ENCODE data around the gene CADPS2. TPM values are rescaled to one million over a fixed set of nuclear protein-coding genes. Genes with fewer than 3 reads are reported as not detected.

CADPS2 gene
- total and polyA plus RNA-seq, 4 donors, result 5.9 to 23.8 (median 11.0) TPM

- DNase-seq (no peak), ATAC-seq (ENCODE audit: low FRiP score) (no peak)
- intact Hi-C loops (cut with DNase I), result no loop called here
- H3K36me3 ChIP-seq (ENCODE audit: control insufficient read depth in 1 of 2, insufficient read depth in 2 of 2, low read length in 1 of 2), result no peaks in the 10 kb centered on the region
- no peak within 1 kb of the TSS for H3K4me3 ChIP-seq (ENCODE audit: low read length in 2 of 2)
- peaks cover 3% of the 10 kb centered on the region for H3K9me3 ChIP-seq (ENCODE audit: control insufficient read depth, low read length)
- WGBS, 2 donors, result 65 to 73% methylated on average over 1 of the region's 1 CpG
- H3K4me1 ChIP-seq (ENCODE audit: control insufficient read depth in 1 of 2, insufficient read depth in 2 of 2, low read length in 2 of 2), result no peaks in the 10 kb centered on the region
- H3K27me3 ChIP-seq (ENCODE audit: control insufficient read depth in 1 of 2, insufficient read depth in 2 of 2, low read length in 1 of 2), result no peaks in the 10 kb centered on the region
- H3K27ac ChIP-seq (ENCODE audit: low read depth in 1 of 2, low read length in 2 of 2), result no peak within 1 kb of the TSS
These were observed 183.3 kb downstream of the CADPS2 start, which contains the start of gene RNF148 for GRCh38 chr7:122702872-122703510. TSS of gene RNF148 (minus strand) at chr7:122702922. CDS start at chr7:122702750, 172 bp downstream.

GRCh38 chr7:122699017-122699416 is 187.2 kb downstream of the CADPS2 start, which contains the start of gene RNF133:
TSS of gene RNF133 (minus strand) at chr7:122699117. CDS start at chr7:122698918, 199 bp downstream.
- H3K4me1 ChIP-seq (ENCODE audit: control insufficient read depth in 1 of 2, insufficient read depth in 2 of 2, low read length in 2 of 2), result no peaks in the 10 kb centered on the region
- no peak within 1 kb of the TSS for H3K4me3 ChIP-seq (ENCODE audit: low read length in 2 of 2)
- no peaks in the 10 kb centered on the region for H3K36me3 ChIP-seq (ENCODE audit: control insufficient read depth in 1 of 2, insufficient read depth in 2 of 2, low read length in 1 of 2)
- H3K27me3 ChIP-seq (ENCODE audit: control insufficient read depth in 1 of 2, insufficient read depth in 2 of 2, low read length in 1 of 2), result no peaks in the 10 kb centered on the region
- H3K27ac ChIP-seq (ENCODE audit: low read depth in 1 of 2, low read length in 2 of 2), result no peak within 1 kb of the TSS
- H3K9me3 ChIP-seq (ENCODE audit: control insufficient read depth, low read length), result peaks cover 3% of the 10 kb centered on the region
- ATAC-seq (ENCODE audit: low FRiP score) (no peak), DNase-seq (no peak)
- intact Hi-C loops (cut with DNase I), result no loop called here

DNA sequence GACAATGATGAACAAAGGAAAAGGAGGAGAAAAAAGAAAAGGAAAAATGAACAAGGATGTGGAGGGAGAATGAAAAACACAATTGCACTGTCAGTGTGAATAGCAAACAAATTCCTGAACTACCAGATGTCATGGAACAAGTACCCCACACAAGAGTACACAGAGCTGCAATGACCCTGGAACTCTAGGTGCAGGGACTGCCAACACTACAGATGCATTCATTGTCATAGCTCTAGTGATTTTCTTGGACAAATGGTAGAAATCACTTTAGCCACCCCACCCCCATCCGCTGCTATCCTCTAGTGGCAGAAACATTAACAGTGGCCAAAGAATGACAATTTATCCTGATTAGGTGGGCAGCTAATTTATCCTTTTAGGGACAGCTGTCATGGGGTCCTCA is 190.4 kb downstream of the CADPS2 start:
- intact Hi-C loops (cut with DNase I), result no loop called here
- DNase-seq (no peak), ATAC-seq (ENCODE audit: low FRiP score) (no peak)
- Histone ChIP-seq H3K27ac (ENCODE audit: low read depth in 1 of 2, low read length in 2 of 2) (no peak overlapping the region), H3K4me1 (ENCODE audit: control insufficient read depth in 1 of 2, insufficient read depth in 2 of 2, low read length in 2 of 2) (no peaks in the 10 kb centered on the region), H3K27me3 (ENCODE audit: control insufficient read depth in 1 of 2, insufficient read depth in 2 of 2, low read length in 1 of 2) (no peaks in the 10 kb centered on the region), H3K36me3 (ENCODE audit: control insufficient read depth in 1 of 2, insufficient read depth in 2 of 2, low read length in 1 of 2) (no peaks in the 10 kb centered on the region), H3K9me3 (ENCODE audit: control insufficient read depth, low read length) (no peaks in the 10 kb centered on the region), H3K4me3 (ENCODE audit: low read length in 2 of 2) (no peak overlapping the region)
- 59 to 76% methylated on average over 1 of the region's 1 CpG for WGBS, 2 donors

DNA sequence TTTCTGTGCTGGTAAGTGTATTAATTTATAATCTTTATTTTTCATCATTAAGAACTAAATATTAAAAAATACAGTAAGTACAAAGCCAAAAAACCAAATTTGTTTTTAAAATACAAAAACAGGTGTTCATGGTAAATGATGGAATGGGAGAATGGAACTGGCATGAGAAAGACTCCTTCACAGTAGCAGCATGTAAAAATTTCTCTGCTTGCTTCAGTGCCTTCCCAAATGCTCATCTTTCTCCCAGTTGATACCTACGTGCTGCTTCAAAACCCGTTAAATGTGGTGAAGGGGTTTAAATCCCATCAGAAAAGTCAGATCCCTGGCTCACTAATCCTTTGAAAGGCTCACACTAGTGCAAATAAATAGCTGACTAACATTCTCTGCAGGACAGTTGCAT is 191.6 kb downstream of the CADPS2 start:
- intact Hi-C loops (cut with DNase I), result no loop called here
- Histone ChIP-seq H3K27ac (ENCODE audit: low read depth in 1 of 2, low read length in 2 of 2) (no peak overlapping the region), H3K4me1 (ENCODE audit: control insufficient read depth in 1 of 2, insufficient read depth in 2 of 2, low read length in 2 of 2) (no peaks in the 10 kb centered on the region), H3K4me3 (ENCODE audit: low read length in 2 of 2) (no peak overlapping the region), H3K36me3 (ENCODE audit: control insufficient read depth in 1 of 2, insufficient read depth in 2 of 2, low read length in 1 of 2) (no peaks in the 10 kb centered on the region), H3K27me3 (ENCODE audit: control insufficient read depth in 1 of 2, insufficient read depth in 2 of 2, low read length in 1 of 2) (no peaks in the 10 kb centered on the region), H3K9me3 (ENCODE audit: control insufficient read depth, low read length) (no peaks in the 10 kb centered on the region)
- DNase-seq, result no peak
- ATAC-seq (ENCODE audit: low FRiP score), result no peak
- WGBS, 2 donors, result 77 to 84% methylated on average over 2 of the region's 2 CpGs

DNA sequence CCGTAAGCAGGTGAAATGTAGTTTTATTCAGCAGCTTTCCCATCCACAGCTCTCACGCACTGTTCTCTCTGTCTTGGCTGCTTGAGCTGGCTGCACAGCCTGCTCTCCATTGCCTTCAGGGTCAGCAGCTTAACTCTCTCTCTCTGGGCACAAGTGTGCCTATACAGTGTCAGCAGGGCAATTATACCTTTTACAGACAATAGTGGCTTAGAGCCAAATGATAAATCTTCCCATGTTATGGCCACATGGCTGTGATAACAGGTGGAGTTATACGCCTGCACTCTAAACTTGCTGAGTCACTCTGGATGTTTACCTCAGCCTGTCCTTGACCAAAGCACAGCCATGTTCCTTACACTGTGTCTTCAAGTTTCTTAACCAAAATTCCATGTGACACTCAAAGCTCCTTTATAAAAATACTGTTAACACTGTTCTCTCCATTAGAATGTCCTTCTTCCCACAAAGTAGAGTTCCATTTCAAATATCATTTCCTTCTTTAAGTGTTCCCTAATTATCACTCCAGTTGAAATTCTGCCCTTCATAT is 193.4 kb downstream of the CADPS2 start:
- H3K4me1 ChIP-seq (ENCODE audit: control insufficient read depth in 1 of 2, insufficient read depth in 2 of 2, low read length in 2 of 2), result no peaks in the 10 kb centered on the region
- intact Hi-C loops (cut with DNase I), result no loop called here
- no peak for ATAC-seq (ENCODE audit: low FRiP score)
- WGBS, 2 donors, result 91% methylated on average over 3 of the region's 3 CpGs
- no peak overlapping the region for H3K27ac ChIP-seq (ENCODE audit: low read depth in 1 of 2, low read length in 2 of 2)
- no peaks in the 10 kb centered on the region for H3K27me3 ChIP-seq (ENCODE audit: control insufficient read depth in 1 of 2, insufficient read depth in 2 of 2, low read length in 1 of 2)
- no peaks in the 10 kb centered on the region for H3K36me3 ChIP-seq (ENCODE audit: control insufficient read depth in 1 of 2, insufficient read depth in 2 of 2, low read length in 1 of 2)
- no peak overlapping the region for H3K4me3 ChIP-seq (ENCODE audit: low read length in 2 of 2)
- H3K9me3 ChIP-seq (ENCODE audit: control insufficient read depth, low read length), result no peaks in the 10 kb centered on the region
- DNase-seq, result no peak

- Histone ChIP-seq H3K4me3 (ENCODE audit: low read length in 2 of 2) (no peak overlapping the region), H3K36me3 (ENCODE audit: control insufficient read depth in 1 of 2, insufficient read depth in 2 of 2, low read length in 1 of 2) (no peaks in the 10 kb centered on the region), H3K27me3 (ENCODE audit: control insufficient read depth in 1 of 2, insufficient read depth in 2 of 2, low read length in 1 of 2) (no peaks in the 10 kb centered on the region), H3K9me3 (ENCODE audit: control insufficient read depth, low read length) (no peaks in the 10 kb centered on the region), H3K27ac (ENCODE audit: low read depth in 1 of 2, low read length in 2 of 2) (no peak overlapping the region), H3K4me1 (ENCODE audit: control insufficient read depth in 1 of 2, insufficient read depth in 2 of 2, low read length in 2 of 2) (no peaks in the 10 kb centered on the region)
- intact Hi-C loops (cut with DNase I), result no loop called here
- 91 to 93% methylated on average over 14 of the region's 14 CpGs for WGBS, 2 donors
- ATAC-seq (ENCODE audit: low FRiP score), result no peak
- DNase-seq, result no peak
These were observed 194.6 kb downstream of the CADPS2 start for GRCh38 chr7:122691569-122692235.

DNA sequence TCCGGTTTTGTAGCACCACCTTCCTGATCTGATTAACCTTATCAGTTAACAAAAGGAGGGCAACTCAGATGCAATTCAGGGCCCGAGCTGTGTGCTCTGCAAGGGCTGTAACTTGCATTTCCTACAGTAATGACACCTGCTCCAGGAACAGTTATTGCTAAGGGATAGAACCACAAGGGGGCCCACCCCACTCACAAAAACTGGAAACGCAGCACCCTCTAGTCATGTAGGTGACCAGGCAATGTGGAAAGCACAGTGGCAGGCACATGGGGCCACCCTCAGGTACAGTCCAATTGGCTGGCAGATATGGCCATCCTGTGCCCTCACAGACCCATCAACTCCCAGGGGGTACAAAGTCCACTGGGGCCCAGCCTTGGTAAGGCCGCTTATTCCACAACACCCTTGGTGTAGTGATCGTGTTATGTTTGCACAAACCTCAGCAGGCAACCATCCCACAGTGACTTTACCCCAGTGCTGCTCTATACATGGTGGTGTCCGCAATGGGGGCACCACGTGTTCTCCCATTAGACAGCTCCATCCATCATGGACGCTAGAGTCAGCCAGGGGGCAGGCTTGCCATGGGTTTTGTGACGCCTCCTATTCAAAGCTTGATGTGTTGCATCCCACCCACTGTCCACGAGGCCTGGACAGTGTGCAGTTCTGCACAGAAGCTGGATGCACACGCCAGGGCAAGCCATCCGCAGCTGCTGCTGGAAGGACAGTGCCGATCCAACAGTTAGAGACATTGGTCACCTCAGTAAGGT is 196.7 kb downstream of the CADPS2 start:
- ATAC-seq (ENCODE audit: low FRiP score), result peak; percentile 34
- intact Hi-C loops (cut with DNase I), result no loop called here
- WGBS, 2 donors, result 90 to 93% methylated on average over 13 of the region's 13 CpGs

GRCh38 chr7:122688400-122688998 is 197.8 kb downstream of the CADPS2 start:
- intact Hi-C loops (cut with DNase I), result no loop called here
- DNase-seq (no peak), ATAC-seq (ENCODE audit: low FRiP score) (no peak)

More for the DNA sequence above, 196.7 kb downstream of the CADPS2 start:
- Histone ChIP-seq H3K36me3 (ENCODE audit: control insufficient read depth in 1 of 2, insufficient read depth in 2 of 2, low read length in 1 of 2) (no peaks in the 10 kb centered on the region), H3K9me3 (ENCODE audit: control insufficient read depth, low read length) (no peaks in the 10 kb centered on the region), H3K4me1 (ENCODE audit: control insufficient read depth in 1 of 2, insufficient read depth in 2 of 2, low read length in 2 of 2) (no peaks in the 10 kb centered on the region), H3K27me3 (ENCODE audit: control insufficient read depth in 1 of 2, insufficient read depth in 2 of 2, low read length in 1 of 2) (no peaks in the 10 kb centered on the region), H3K27ac (ENCODE audit: low read depth in 1 of 2, low read length in 2 of 2) (no peak overlapping the region), H3K4me3 (ENCODE audit: low read length in 2 of 2) (no peak overlapping the region)
- no peak for DNase-seq

More at GRCh38 chr7:122688400-122688998, 197.8 kb downstream of the CADPS2 start:
- H3K4me3 ChIP-seq (ENCODE audit: low read length in 2 of 2), result no peak overlapping the region
- H3K4me1 ChIP-seq (ENCODE audit: control insufficient read depth in 1 of 2, insufficient read depth in 2 of 2, low read length in 2 of 2), result no peaks in the 10 kb centered on the region
- no peaks in the 10 kb centered on the region for H3K36me3 ChIP-seq (ENCODE audit: control insufficient read depth in 1 of 2, insufficient read depth in 2 of 2, low read length in 1 of 2)
- no peak overlapping the region for H3K27ac ChIP-seq (ENCODE audit: low read depth in 1 of 2, low read length in 2 of 2)
- H3K27me3 ChIP-seq (ENCODE audit: control insufficient read depth in 1 of 2, insufficient read depth in 2 of 2, low read length in 1 of 2), result no peaks in the 10 kb centered on the region
- 71 to 84% methylated on average over 6 of the region's 6 CpGs for WGBS, 2 donors
- H3K9me3 ChIP-seq (ENCODE audit: control insufficient read depth, low read length), result no peaks in the 10 kb centered on the region

Data from aorta (tissue), 5 donors.